T-helper 2 cell treated with Interferon-gamma antibody and Interleukin-4, amounts not matched to agents 5 μg/mL and 100 μg/mL, for 36 hours (primary cell): ENCODE measurements around the gene TMEM253.
A peak's percentile ranks its signal among the peaks of the same experiment; 100 is the strongest.

ENCODE experiments used
- DNase-seq: peaks from one replicate; pipeline ENCODE4 v3.0.0; 2021; ENCODE audit warnings: low spot score
- H3K27ac Mint-ChIP-seq: one replicate; pipeline ENCODE4 v1.8.0; 2021; ENCODE audit warnings: mild to moderate bottlenecking, mixed read lengths
- H3K27me3 Mint-ChIP-seq: one replicate; pipeline ENCODE4 v1.8.0; 2021; ENCODE audit warnings: low read depth, mixed read lengths
- H3K36me3 Mint-ChIP-seq: one replicate; pipeline ENCODE4 v1.8.0; 2021; ENCODE audit warnings: low read depth, mixed read lengths
- H3K4me1 Mint-ChIP-seq: one replicate; pipeline ENCODE4 v1.8.0; 2021; ENCODE audit warnings: low read depth, mixed read lengths
- H3K4me3 Mint-ChIP-seq: one replicate; pipeline ENCODE4 v1.8.0; 2022; ENCODE audit warnings: mild to moderate bottlenecking, moderate library complexity, mixed read lengths
- H3K9me3 Mint-ChIP-seq: one replicate; pipeline ENCODE4 v1.8.0; 2021; ENCODE audit warnings: mixed read lengths

Gene TMEM253

DNA sequence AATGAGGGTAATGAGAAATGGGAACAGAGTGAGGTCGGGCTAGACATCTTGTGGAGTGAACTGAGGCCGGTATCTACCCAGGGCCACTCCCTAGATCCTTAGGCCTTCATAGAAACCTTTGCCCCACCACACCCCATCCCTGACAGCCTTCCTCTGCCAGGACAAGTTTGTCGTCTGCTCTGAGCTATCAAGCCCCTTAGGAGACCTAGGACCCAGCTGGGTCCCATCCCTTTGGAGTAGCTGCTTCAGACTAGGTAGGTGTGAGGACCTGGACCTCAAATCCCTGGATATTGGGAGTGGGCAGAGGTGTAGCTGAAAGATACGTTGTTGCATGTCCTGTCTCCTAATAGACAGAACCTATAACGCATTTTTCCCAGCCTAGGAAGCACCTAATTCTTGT, at the start of gene TMEM253:
TMEM253 (plus strand) TSS at position 136 of the 400 bp plus-strand sequence. CDS start 278 bp downstream, outside the sequence.
- H3K27ac Mint-ChIP-seq = no peak within 1 kb of the TSS
- H3K36me3 Mint-ChIP-seq = no peaks in the 10 kb centered on the region
- H3K27me3 Mint-ChIP-seq = peaks cover 13% of the 10 kb centered on the region
- no peaks in the 10 kb centered on the region for H3K9me3 Mint-ChIP-seq
- no peak for DNase-seq
- H3K4me1 Mint-ChIP-seq = peaks cover 37% of the 10 kb centered on the region
- peak within 1 kb of the TSS; percentile 89 for H3K4me3 Mint-ChIP-seq

GRCh38 chr14:21053184-21054122, 47.4 kb upstream of the TMEM253 start:
- Mint-ChIP-seq H3K27me3 (peaks cover 15% of the 10 kb centered on the region), H3K36me3 (no peaks in the 10 kb centered on the region), H3K9me3 (no peaks in the 10 kb centered on the region), H3K27ac (no peak overlapping the region), H3K4me1 (no peaks in the 10 kb centered on the region), H3K4me3 (no peak overlapping the region)
- no peak for DNase-seq

GRCh38 chr14:21054123-21054767, 46.6 kb upstream of the TMEM253 start:
- no peak overlapping the region for H3K27ac Mint-ChIP-seq
- no peaks in the 10 kb centered on the region for H3K9me3 Mint-ChIP-seq
- no peak overlapping the region for H3K4me3 Mint-ChIP-seq
- H3K4me1 Mint-ChIP-seq = no peaks in the 10 kb centered on the region
- H3K36me3 Mint-ChIP-seq = no peaks in the 10 kb centered on the region
- DNase-seq = no peak
- peaks cover 13% of the 10 kb centered on the region for H3K27me3 Mint-ChIP-seq

DNA sequence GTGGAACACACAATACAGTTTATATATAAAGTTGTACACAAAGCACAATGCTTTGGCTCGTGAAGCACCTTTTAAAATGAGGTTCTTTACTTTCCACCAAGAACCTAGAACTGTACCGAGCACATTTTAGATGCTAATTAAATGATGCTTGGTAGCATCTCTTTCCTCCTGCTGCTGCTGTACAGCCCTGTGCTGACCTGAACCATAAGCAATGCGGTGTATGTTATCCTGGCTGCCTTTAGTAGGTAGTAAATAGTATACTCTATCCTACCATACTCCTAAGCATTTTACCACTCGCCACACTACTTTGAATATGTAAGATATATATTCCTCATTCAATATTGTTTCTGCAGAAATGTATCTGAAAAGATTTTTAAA, 46.1 kb upstream of the TMEM253 start:
- Mint-ChIP-seq H3K27me3 (peaks cover 11% of the 10 kb centered on the region), H3K36me3 (no peaks in the 10 kb centered on the region), H3K27ac (no peak overlapping the region), H3K4me3 (no peak overlapping the region), H3K9me3 (no peaks in the 10 kb centered on the region), H3K4me1 (no peaks in the 10 kb centered on the region)
- no peak for DNase-seq

- H3K27me3 Mint-ChIP-seq = peaks cover 16% of the 10 kb centered on the region
- no peaks in the 10 kb centered on the region for H3K9me3 Mint-ChIP-seq
- no peak overlapping the region for H3K4me3 Mint-ChIP-seq
- H3K36me3 Mint-ChIP-seq = no peaks in the 10 kb centered on the region
- H3K27ac Mint-ChIP-seq = no peak overlapping the region
- H3K4me1 Mint-ChIP-seq = no peaks in the 10 kb centered on the region
- no peak for DNase-seq
These were observed 45.3 kb upstream of the TMEM253 start for GRCh38 chr14:21055432-21056117.

DNA sequence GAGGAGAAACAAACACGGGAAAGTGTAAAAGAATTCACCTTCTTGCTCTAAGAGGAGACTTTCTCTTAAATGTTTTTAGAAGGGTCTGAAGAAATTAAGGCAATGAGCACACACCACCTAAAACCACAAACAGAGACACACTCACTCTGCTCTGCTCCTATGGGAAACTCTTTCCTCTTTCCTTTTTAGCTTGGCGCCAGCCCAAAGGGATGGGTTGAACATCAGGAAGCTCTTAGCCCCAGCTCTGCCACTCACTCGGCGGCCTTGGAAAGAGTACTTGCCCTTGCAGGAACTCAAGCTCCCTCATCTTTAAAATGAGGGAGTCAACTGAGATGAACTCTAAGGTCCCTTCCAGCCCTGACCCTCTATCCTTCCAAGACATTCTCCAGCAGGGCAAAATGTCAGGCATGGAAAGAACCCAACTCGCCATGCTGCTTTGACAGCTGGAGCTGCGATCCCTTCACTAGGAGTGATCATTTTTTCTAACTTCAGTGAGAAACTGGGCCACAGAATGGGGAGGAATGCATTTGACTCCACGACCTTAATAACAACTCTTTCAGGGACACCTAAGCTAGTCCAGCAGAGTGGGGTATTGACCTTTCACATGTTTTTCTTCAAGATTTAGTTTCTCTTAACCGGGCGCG, 44.2 kb upstream of the TMEM253 start:
- Mint-ChIP-seq H3K4me3 (no peak overlapping the region), H3K27me3 (peaks cover 22% of the 10 kb centered on the region), H3K36me3 (no peaks in the 10 kb centered on the region), H3K9me3 (no peaks in the 10 kb centered on the region), H3K4me1 (no peaks in the 10 kb centered on the region), H3K27ac (no peak overlapping the region)
- DNase-seq = no peak

- Mint-ChIP-seq H3K4me1 (no peaks in the 10 kb centered on the region), H3K27ac (no peak within 1 kb of the TSS), H3K4me3 (no peak within 1 kb of the TSS), H3K36me3 (no peaks in the 10 kb centered on the region), H3K27me3 (peaks cover 26% of the 10 kb centered on the region), H3K9me3 (no peaks in the 10 kb centered on the region)
- DNase-seq = no peak
These were observed 42.8 kb upstream of the TMEM253 start, which contains the start of gene RNASE8 for GRCh38 chr14:21057803-21058675. Gene RNASE8 (plus strand): TSS chr14:21057822. CDS start chr14:21057893, 71 bp downstream.

- no peaks in the 10 kb centered on the region for H3K36me3 Mint-ChIP-seq
- no peaks in the 10 kb centered on the region for H3K4me1 Mint-ChIP-seq
- H3K9me3 Mint-ChIP-seq = no peaks in the 10 kb centered on the region
- peaks cover 34% of the 10 kb centered on the region for H3K27me3 Mint-ChIP-seq
- H3K4me3 Mint-ChIP-seq = no peak overlapping the region
- no peak overlapping the region for H3K27ac Mint-ChIP-seq
- DNase-seq = no peak
These were observed 42.0 kb upstream of the TMEM253 start for GRCh38 chr14:21058903-21059302.

GRCh38 chr14:21059842-21060613, 40.8 kb upstream of the TMEM253 start:
- H3K36me3 Mint-ChIP-seq = no peaks in the 10 kb centered on the region
- no peak overlapping the region for H3K27ac Mint-ChIP-seq

DNA sequence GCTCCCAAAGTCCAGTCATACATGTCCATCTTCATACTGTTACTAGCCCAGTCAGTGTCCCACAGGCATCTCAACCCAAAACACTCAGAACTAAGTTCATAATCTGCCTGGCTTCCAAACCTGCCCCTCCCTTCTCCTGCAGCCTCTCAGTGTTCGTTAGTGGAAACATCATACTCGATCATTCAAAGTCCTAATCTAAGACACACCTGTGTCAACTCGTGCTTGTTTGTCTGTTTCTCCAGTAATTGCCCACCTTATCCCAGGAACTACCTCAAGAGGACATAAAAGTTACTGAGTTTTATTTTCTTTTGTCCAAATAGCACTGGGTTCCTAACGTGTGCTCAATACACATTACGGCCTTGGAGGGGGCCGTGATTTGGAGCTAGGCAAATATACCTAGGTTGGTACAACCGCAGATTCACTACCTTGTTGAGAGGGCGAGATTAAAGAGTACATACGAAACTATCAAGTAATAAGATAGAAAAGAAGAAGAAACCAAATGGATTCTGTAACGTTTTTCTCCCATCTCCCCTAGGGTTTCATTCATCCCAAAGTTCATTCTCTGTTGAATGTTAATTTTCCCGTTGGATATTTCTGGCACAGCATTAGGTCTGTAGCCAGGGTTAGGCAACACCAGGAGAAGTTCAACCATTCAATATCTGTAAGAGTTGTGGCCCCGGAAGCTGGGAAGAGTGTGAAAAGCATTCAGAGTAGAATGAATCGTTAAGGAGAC, 40.1 kb upstream of the TMEM253 start:
- Mint-ChIP-seq H3K9me3 (no peaks in the 10 kb centered on the region), H3K27me3 (peaks cover 42% of the 10 kb centered on the region), H3K36me3 (no peaks in the 10 kb centered on the region), H3K4me3 (no peak overlapping the region), H3K27ac (no peak overlapping the region), H3K4me1 (no peaks in the 10 kb centered on the region)
- no peak for DNase-seq

More at GRCh38 chr14:21059842-21060613, 40.8 kb upstream of the TMEM253 start:
- DNase-seq = no peak
- Mint-ChIP-seq H3K4me1 (no peaks in the 10 kb centered on the region), H3K9me3 (no peaks in the 10 kb centered on the region), H3K4me3 (no peak overlapping the region), H3K27me3 (peaks cover 35% of the 10 kb centered on the region)

- H3K4me3 Mint-ChIP-seq = no peak overlapping the region
- no peak for DNase-seq
- H3K36me3 Mint-ChIP-seq = no peaks in the 10 kb centered on the region
- H3K27me3 Mint-ChIP-seq = peaks cover 46% of the 10 kb centered on the region
- H3K9me3 Mint-ChIP-seq = no peaks in the 10 kb centered on the region
- no peaks in the 10 kb centered on the region for H3K4me1 Mint-ChIP-seq
- no peak overlapping the region for H3K27ac Mint-ChIP-seq
These were observed 39.6 kb upstream of the TMEM253 start for GRCh38 chr14:21061347-21061668.

GRCh38 chr14:21063479-21063878, 37.4 kb upstream of the TMEM253 start:
- Mint-ChIP-seq H3K4me1 (peaks cover under 1% of the 10 kb centered on the region), H3K9me3 (no peaks in the 10 kb centered on the region), H3K4me3 (no peak overlapping the region), H3K27me3 (peaks cover 60% of the 10 kb centered on the region), H3K36me3 (no peaks in the 10 kb centered on the region), H3K27ac (no peak overlapping the region)
- DNase-seq = no peak
